Mucosa of rectum (tissue), 2 donors: ENCODE results near the gene HCRTR1.

ENCODE experiments used
- H3K27ac ChIP-seq, 2 donors: one replicate each; pipeline ENCODE4 v1.7.0; 2013; ENCODE audit warnings: inconsistent platforms in 2 of 2, low read depth in 2 of 2, low read length in 2 of 2
- H3K27me3 ChIP-seq, 2 donors: one replicate each; pipeline ENCODE4 v1.7.0; 2013; ENCODE audit warnings: low read length in 2 of 2; ENCODE audit not compliant: control insufficient read depth in 2 of 2, insufficient read depth in 2 of 2
- H3K36me3 ChIP-seq, 2 donors: one replicate each; pipeline ENCODE4 v1.7.0; 2013; ENCODE audit warnings: low read length in 2 of 2; ENCODE audit not compliant: control insufficient read depth in 2 of 2, insufficient read depth in 2 of 2
- H3K4me1 ChIP-seq, 2 donors: one replicate each; pipeline ENCODE4 v1.7.0; 2013; ENCODE audit warnings: low read length in 2 of 2, mild to moderate bottlenecking in 1 of 2; ENCODE audit not compliant: control insufficient read depth in 2 of 2, insufficient read depth in 2 of 2
- H3K4me3 ChIP-seq, 2 donors: one replicate each; pipeline ENCODE4 v1.7.0; 2013; ENCODE audit warnings: low read length in 2 of 2
- H3K9ac ChIP-seq, 2 donors: one replicate each; pipeline ENCODE4 v1.7.0; 2013; ENCODE audit warnings: low read length in 2 of 2, low read depth in 1 of 2, mild to moderate bottlenecking in 1 of 2
- H3K9me3 ChIP-seq, 2 donors: one replicate each; pipeline ENCODE4 v1.7.0; 2013; ENCODE audit warnings: low read length in 2 of 2; ENCODE audit not compliant: control insufficient read depth in 2 of 2
- donor health status: healthy.
- donor health status: Normal muscosa, but diverticular disease.

The HCRTR1 gene

GRCh38 chr1:31618916-31619846 lies 1.7 kb downstream of the HCRTR1 start:
- no peaks in the 10 kb centered on the region for H3K36me3 ChIP-seq
- no peak overlapping the region for H3K27ac ChIP-seq
- H3K4me1 ChIP-seq = no peaks in the 10 kb centered on the region
- no peak overlapping the region for H3K4me3 ChIP-seq
- no peaks in the 10 kb centered on the region for H3K9me3 ChIP-seq
- peaks cover 10% of the 10 kb centered on the region in 2 donors for H3K27me3 ChIP-seq
- H3K9ac ChIP-seq = no peak overlapping the region

GRCh38 chr1:31620631-31621497 lies 3.4 kb downstream of the HCRTR1 start:
- Histone ChIP-seq H3K9ac (no peak overlapping the region), H3K27me3 (peaks cover 9 to 10% of the 10 kb centered on the region in 2 donors), H3K9me3 (no peaks in the 10 kb centered on the region), H3K27ac (no peak overlapping the region), H3K36me3 (no peaks in the 10 kb centered on the region), H3K4me1 (no peaks in the 10 kb centered on the region), H3K4me3 (no peak overlapping the region)

- H3K9ac ChIP-seq = no peak overlapping the region
- H3K27ac ChIP-seq = no peak overlapping the region
- H3K27me3 ChIP-seq = peaks cover 4 to 10% of the 10 kb centered on the region in 2 donors
- no peak overlapping the region for H3K4me3 ChIP-seq
- no peaks in the 10 kb centered on the region for H3K4me1 ChIP-seq
- H3K36me3 ChIP-seq = no peaks in the 10 kb centered on the region
- no peaks in the 10 kb centered on the region for H3K9me3 ChIP-seq
Measured at GRCh38 chr1:31621498-31621820, 4.0 kb downstream of the HCRTR1 start.

GRCh38 chr1:31621847-31622730 lies 4.6 kb downstream of the HCRTR1 start:
- peaks cover 0 to 10% of the 10 kb centered on the region in 2 donors for H3K27me3 ChIP-seq
- H3K9ac ChIP-seq = no peak overlapping the region
- H3K4me3 ChIP-seq = no peak overlapping the region
- no peaks in the 10 kb centered on the region for H3K36me3 ChIP-seq
- no peak overlapping the region for H3K27ac ChIP-seq
- H3K9me3 ChIP-seq = no peaks in the 10 kb centered on the region
- H3K4me1 ChIP-seq = peaks cover 0 to under 1% of the 10 kb centered on the region in 2 donors

- peaks cover 6 to 8% of the 10 kb centered on the region in 2 donors for H3K4me1 ChIP-seq
- H3K9ac ChIP-seq = no peak overlapping the region
- H3K27ac ChIP-seq = no peak overlapping the region
- no peaks in the 10 kb centered on the region for H3K9me3 ChIP-seq
- H3K27me3 ChIP-seq = peaks cover 0 to 5% of the 10 kb centered on the region in 2 donors
- peaks cover 4 to 5% of the 10 kb centered on the region in 2 donors for H3K36me3 ChIP-seq
- no peak overlapping the region for H3K4me3 ChIP-seq
Measured at GRCh38 chr1:31623365-31623764, 5.9 kb downstream of the HCRTR1 start.

GRCh38 chr1:31624309-31624708 lies 6.8 kb downstream of the HCRTR1 start:
- peaks cover 4 to 14% of the 10 kb centered on the region in 2 donors for H3K36me3 ChIP-seq
- no peak overlapping the region for H3K9ac ChIP-seq

GRCh38 chr1:31624731-31625514 lies 7.4 kb downstream of the HCRTR1 start:
- Histone ChIP-seq H3K9me3 (no peaks in the 10 kb centered on the region), H3K4me1 (peaks cover 6 to 8% of the 10 kb centered on the region in 2 donors), H3K36me3 (peaks cover 5 to 20% of the 10 kb centered on the region in 2 donors), H3K27me3 (no peaks in the 10 kb centered on the region), H3K9ac (no peak overlapping the region), H3K27ac (no peak overlapping the region), H3K4me3 (no peak overlapping the region)

More at GRCh38 chr1:31624309-31624708, 6.8 kb downstream of the HCRTR1 start:
- Histone ChIP-seq H3K4me3 (no peak overlapping the region), H3K27me3 (no peaks in the 10 kb centered on the region), H3K9me3 (no peaks in the 10 kb centered on the region), H3K4me1 (peaks cover 6 to 8% of the 10 kb centered on the region in 2 donors), H3K27ac (no peak overlapping the region)

GRCh38 chr1:31625561-31626222 lies 8.2 kb downstream of the HCRTR1 start:
- H3K4me1 ChIP-seq = peaks cover 6 to 8% of the 10 kb centered on the region in 2 donors
- H3K27ac ChIP-seq = no peak overlapping the region
- H3K36me3 ChIP-seq = peaks cover 13 to 28% of the 10 kb centered on the region in 2 donors

More at GRCh38 chr1:31625561-31626222, 8.2 kb downstream of the HCRTR1 start:
- H3K9ac ChIP-seq = no peak overlapping the region
- H3K27me3 ChIP-seq = no peaks in the 10 kb centered on the region
- H3K4me3 ChIP-seq = no peak overlapping the region
- H3K9me3 ChIP-seq = no peaks in the 10 kb centered on the region
